RPMI8226 (cell line): ENCODE results near the gene ABCA7.
"Not testable (repeated sequence)": the region's sequence is repeated elsewhere in the genome, so short reads cannot be mapped to it uniquely, and the experiment has no call there.

Experiments used
- DNase-seq: peaks from one replicate; pipeline ENCODE4 v3.0.0-alpha.2; 2015

The ABCA7 gene

DNA sequence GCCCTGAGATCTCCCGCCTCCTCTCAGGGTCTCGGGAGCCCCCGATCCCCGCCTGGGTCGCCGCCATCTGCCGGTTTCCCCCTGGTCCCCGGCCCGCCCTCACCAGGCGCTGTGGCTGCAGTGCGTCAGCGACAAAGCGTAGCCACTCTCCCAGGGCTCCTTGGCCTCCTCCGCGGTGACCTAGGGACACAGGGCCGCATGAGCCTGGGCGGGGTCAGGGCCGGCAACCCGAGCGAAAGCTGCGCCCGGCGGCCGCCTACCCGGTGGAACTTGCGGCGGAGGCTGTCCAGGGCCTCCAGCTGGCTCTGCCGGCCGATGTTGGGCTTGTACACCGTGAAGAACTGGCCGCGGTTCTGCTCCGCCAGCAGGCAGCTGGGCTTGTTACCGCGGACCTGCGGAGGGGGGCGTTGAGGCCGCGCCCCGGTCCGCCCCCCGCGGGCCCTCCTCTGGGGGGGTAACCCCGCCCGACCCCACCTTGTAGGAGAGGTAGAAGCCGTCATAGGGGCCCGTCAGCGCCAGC lies 69.2 kb downstream of the ABCA7 start:
- no peak for DNase-seq

DNA sequence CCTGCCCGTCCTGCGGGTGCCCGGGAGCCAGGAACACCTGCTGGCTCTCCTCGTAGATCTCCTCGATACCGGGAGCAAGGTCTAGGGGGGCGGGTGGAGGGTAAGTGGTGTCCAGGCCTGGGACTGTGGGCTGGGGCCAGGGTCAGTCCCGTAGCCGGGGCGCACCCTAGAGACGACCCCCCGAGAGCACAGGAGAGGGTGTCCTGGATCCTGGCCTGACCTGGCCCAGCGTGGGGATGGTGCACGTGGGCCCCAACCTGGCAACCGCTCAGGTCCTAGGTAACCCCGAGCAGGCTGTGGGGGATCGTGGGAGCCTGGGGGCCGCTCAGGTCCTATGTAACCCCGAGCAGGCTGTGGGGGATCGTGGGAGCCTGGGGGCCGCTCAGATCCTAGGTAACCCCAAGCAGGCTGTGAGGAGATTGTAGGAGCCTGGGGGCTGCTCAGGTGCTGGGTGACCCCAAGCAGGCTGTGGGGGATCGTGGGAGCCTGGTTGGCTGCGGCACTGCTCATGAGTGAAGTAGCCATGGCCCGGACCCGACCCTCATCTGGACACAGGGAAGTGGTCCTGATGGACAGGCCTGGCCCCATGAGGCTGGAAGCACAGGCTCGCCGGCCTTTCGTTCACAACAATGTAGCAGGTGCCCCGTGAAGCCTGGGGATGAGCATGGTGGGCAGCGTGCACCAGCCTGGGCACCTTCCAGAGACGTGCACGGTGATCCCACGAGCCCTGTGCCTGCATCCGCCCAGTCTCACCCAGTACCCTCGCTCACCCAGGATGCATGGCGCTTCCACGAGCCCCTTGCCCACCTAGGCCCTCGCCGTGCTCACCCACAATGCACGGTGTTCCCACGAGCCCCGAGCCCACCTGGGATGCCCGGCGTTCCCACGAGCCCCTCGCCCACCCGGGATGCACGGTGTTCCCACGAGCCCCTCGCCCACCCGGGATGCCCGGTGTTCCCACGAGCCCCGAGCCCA lies 70.1 kb downstream of the ABCA7 start:
- DNase-seq = no peak

DNA sequence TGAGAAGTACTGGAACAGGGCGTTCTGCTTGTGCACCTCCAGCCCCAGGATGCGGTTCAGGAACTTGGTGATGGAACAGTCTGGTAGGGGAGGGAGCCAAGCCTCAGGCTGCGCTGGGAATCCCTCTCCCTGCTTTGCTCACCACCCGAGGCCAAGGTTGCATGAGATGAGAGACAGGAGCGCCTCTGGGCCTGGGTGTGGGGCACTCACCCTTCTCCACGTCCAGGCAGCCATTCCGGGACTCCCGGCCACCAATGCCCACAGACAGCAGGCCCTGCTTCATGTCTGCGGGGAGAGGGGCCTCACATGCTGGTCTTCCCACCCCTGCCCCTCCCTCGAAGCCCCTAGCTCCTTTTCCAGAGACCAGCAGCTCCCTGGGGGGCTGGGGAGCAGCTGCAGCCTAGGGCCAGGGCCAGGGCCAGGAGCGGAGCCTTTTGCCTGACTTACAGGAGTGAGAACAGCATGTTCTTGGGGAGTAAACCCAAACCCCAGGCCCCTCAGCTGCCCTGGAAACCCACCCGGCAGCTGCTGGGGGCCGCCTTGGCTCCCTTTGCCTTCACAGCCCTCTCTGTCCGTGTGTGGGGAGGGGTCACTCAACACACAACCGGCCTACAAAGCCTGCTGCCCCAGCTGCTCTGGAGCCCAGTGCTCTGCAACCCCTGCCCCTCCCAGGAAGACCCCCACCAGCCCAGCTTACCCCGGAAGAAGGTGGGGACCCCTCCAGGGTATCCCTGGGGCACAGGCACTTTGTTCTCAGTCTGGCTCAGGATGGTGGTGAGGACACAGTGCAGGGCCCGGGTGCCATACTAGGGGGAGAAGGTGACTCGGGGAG lies 71.1 kb downstream of the ABCA7 start:
- DNase-seq = no peak

DNA sequence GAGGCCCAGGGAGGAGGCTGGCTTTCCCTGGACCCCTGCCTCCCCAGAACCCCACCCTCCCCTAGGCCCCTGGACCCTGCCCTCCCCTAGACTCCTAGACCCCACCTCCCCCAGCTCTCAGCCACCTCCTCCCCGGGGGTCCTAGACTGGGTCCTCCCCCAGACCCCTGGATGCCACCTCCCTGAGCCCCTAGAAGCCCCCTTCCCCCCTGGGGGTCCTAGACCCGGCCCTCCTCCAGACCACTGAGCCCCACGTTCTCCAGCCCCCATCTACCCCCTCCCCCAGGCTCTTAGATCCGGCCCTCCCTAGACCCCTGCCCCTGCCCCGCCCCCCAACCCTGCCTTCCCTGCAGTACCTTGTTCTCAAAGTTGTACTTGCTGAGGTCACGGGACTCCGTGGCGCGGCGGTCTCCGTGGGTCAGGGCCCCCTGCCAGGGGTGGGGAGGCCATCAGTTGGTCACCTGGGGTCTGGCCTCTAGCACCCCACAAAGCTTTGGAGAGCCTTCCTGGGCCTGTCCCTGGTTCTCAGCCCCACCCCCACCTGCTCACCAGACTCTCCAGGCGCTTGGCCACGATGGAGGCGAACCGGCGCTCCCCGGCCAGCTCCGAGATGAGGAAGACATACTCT lies 71.8 kb downstream of the ABCA7 start:
- no peak for DNase-seq

DNA sequence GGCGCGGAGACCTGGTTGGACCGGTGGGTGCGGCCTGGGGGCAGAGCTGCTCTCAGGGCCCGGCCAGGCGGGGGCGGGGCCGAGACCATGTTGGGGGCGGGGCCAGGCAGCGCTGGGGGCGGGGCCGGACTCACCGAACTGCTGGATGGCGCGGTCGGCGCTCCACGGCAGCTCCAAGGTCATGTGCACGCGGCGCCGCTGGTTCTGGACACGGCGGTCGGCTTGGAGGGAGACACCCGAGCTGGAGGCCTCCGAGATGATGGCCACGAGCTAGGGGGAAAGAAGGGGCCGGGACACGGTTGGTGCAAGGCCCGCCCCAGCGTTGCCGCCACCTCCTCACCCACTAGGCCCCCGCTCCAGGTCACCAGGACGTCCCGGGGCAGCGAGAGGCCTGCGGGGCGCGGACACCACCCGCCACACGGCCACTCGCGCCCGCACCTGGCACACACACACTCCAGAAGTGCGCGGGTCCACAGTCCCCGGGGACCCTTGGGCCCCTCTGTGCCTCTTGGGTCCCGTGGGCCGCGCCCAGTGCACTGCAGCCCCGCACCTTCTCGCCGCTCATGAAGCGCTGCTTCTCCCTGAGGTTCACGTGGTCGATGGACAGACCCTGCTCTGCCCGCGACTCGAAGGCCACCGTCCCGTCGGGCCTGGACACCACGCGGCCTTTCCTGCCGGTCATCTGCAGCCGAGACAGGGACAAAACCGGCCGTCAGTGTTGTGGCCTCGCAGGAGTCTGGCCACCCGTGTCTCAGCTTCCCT lies 72.5 kb downstream of the ABCA7 start:
- DNase-seq = no peak

DNA sequence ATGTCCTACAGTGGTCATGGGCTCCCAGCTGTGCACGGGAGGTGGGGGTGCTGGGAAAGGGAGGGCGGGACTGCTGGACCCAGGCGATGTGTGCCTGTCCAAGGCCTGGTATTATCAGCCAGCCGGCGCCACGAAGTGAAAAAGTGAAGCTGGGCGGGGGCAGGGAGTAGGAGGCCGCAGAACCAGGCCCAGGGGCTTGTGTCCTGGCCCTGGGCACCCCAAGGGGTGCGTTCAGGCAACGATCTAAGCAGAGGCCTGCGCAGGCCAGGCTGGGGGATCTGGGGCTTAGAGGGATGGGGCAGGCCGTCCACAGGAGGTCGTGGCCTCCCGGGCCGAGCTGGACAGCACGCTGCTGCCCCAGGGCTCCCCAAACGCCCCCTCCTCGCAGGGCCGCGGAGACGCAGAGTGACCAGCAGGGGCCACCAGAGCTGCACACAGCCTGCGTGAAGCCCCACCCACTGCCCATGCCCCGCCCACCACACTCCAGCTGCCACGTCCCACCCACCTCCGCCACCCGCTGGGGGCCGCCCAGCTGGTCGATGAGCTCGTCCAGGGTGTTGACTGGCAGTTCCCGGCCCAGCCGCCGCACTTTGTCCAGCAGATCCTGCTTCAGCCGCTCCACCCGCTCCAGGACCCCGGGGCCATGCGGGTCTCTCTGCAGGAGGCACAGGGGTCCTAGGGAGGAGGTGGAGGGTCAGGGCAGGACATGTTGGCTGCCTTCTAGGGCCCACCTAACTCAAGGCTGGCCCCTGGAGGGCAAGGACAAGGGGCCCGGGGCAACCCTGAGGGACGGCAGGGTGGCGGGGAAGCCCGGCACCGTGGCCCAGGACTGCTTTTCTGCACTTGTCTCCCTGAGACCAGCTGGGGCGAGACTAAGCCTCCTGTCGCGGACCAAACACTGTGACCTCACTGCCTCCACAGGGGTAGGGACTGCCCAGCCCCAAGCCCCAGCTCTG lies 73.4 kb downstream of the ABCA7 start:
- DNase-seq = peak; percentile 36

DNA sequence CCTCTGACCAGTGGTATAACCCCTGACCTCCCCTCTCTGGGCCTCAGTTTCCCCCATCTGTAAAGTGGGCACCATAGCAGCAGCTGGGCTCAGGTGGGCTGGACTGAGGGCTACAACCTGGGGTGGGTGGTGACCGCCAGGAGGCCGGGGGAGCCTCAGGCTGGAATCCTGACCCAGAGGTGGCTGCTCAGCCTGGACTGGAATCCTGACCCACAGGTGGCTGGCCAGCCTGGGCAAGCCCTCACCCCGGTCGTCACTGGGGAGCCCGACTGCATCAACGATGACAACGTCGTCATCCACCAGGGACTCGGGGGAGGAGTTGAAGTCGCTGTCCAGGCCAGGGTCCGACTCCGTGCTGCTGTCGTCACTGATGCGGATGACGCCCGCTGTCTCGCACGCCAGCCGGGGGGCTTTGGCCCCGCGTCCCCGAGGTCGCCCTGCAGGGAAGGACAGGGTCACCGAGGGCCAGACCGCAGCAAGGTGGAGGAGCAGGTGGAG lies 74.1 kb downstream of the ABCA7 start:
- no peak for DNase-seq

DNA sequence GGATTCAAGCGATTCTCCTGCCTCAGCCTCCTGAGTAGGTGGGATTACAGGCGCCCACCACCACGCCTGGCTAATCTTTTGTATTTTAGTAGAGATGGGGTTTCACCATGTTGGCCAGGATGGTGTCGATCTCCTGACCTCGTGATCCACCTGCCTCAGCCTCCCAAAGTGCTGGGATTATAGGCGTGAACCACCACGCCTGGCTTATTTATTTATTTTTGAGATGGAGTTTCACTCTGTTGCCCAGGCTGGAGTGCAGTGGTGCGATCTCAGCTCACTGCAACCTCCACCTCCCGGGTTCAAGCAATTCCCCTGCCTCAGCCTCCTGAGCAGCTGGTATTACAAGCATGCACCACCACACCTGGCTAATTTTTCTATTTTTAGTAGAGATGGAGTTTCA lies 74.8 kb downstream of the ABCA7 start:
- DNase-seq = not testable (repeated sequence)
